ENCODE measurements around the gene UBE2J1. TPM values are rescaled to one million over a fixed set of nuclear protein-coding genes. Genes with fewer than 3 reads are reported as not detected.

UBE2J1 gene
- total RNA-seq, 1 experiment from 2014 or later = 23.3 TPM

DNA sequence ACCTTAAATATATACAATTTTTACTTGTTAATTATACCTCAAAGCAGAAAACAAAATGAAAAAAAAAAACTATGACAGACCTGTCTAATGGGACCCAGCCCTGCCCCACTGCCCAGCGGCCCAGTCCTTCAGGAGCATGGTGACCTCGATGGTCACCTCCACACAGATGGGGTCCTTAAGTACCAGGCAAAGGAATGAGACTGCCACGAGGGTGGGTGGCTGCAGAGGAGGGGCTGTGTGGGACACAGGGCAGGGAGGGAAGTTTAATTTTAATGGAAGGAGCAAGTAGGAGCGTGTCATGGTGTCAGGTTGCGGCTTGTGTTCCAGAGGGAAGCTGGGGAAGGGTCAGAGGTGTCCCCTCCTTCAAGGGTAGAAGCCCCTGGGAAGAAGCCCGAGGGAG is 66.0 kb downstream of the UBE2J1 start:
- Histone ChIP-seq H3K4me3 (replicated peaks in 1 of 2; ENCODE audit: low read depth in 1 of 2, low read length in 2 of 2) (no peak overlapping the region), H3K9me3 (ENCODE audit: control insufficient read depth in 1 of 2, insufficient read depth in 1 of 2, low read depth in 1 of 2, low read length in 2 of 2) (no peaks in the 10 kb centered on the region), H3K79me2 (ENCODE audit: insufficient read depth, low read length) (no peaks in the 10 kb centered on the region), H3K4me2 (ENCODE audit: low read length) (no peak overlapping the region), H3K9me2 (ENCODE audit: insufficient read depth) (no peaks in the 10 kb centered on the region), H3K27me3 (ENCODE audit: insufficient read depth, low read length) (no peaks in the 10 kb centered on the region), H4K20me1 (ENCODE audit: insufficient read depth) (no peaks in the 10 kb centered on the region), H3K27ac (ENCODE audit: low read depth, low read length) (no peak overlapping the region), H3K4me1 (ENCODE audit: control insufficient read depth in 1 of 2, insufficient read depth in 2 of 2, low read length in 2 of 2) (peaks cover 0 to 6% of the 10 kb centered on the region in 2 experiments; a peak in 1 of 4 replicates), H3K36me3 (ENCODE audit: control insufficient read depth in 1 of 2, insufficient read depth in 2 of 2, low read length in 2 of 2) (no peaks in the 10 kb centered on the region), H2AFZ (ENCODE audit: low read depth, low read length, poor library complexity, severe bottlenecking) (no peak overlapping the region), H3K9ac (ENCODE audit: low read length) (no peak overlapping the region)
- DNase-seq (ENCODE audit: low read depth, low spot score) (no peak), ATAC-seq (no peak)
- POLR2A ChIA-PET = no interaction called here
- BruUV-seq (replicated peaks) = no TSS peak
- CTCF ChIA-PET = no interaction called here
- intact Hi-C loops (cut with micrococcal nuclease) = no loop called here
- RAD21 ChIA-PET (ENCODE audit: low non-redundant PET in 1 of 2, low total read pairs in 2 of 2, uncharacterized antibody in 2 of 2, unreplicated experiment in 2 of 2) = no interaction called here
- TF ChIP-seq CTCF (IDR thresholded peaks at IDR 0.05 in 2 of 3, conservative IDR thresholded peaks at IDR 0.05 in 1 of 3; ENCODE audit: borderline replicate concordance in 1 of 3, insufficient read depth in 1 of 3, low read depth in 2 of 3, low read length in 2 of 3) (no peak), SRF (IDR thresholded peaks at IDR 0.05; ENCODE audit: low read depth) (no peak), SP1 (IDR thresholded peaks at IDR 0.05; ENCODE audit: low read depth) (no peak), RAD21 (IDR thresholded peaks at IDR 0.05; ENCODE audit: low read depth) (no peak), ZBTB33 (IDR thresholded peaks at IDR 0.05; ENCODE audit: extremely low read depth, insufficient replicate concordance, low read length) (no peak), ZFX (IDR thresholded peaks at IDR 0.05) (no peak), TCF7L2 (IDR thresholded peaks at IDR 0.05; ENCODE audit: borderline replicate concordance, extremely low read depth, insufficient read depth, insufficient read length) (no peak), REST (IDR thresholded peaks at IDR 0.05; ENCODE audit: low read depth) (no peak), ZNF274 (IDR thresholded peaks at IDR 0.05; ENCODE audit: low read depth, low read length) (no peak)
